GM12865 (cell line): Measurements from ENCODE around the gene PRIM2.
"Not testable (repeated sequence)": the region's sequence is repeated elsewhere in the genome, so short reads cannot be mapped to it uniquely, and the experiment has no call there.

Experiments used
- DNase-seq: peaks from one replicate; pipeline ENCODE4 v3.0.0; 2010; ENCODE audit warnings: low read depth
- H3K4me3 ChIP-seq: 2 replicates; pipeline ENCODE4 v1.5.1; 2011; ENCODE audit warnings: mild to moderate bottlenecking, low read depth, low read length, control low read depth
- TF ChIP-seq, protein P1 (sequence below): IDR thresholded peaks from 2 replicates; pipeline ENCODE4 v1.5.1; 2011; ENCODE audit warnings: low read length, control low read depth, low read depth, inconsistent platforms; ENCODE audit not compliant: insufficient read depth; ENCODE audit errors: missing control alignments

The PRIM2 gene

DNA sequence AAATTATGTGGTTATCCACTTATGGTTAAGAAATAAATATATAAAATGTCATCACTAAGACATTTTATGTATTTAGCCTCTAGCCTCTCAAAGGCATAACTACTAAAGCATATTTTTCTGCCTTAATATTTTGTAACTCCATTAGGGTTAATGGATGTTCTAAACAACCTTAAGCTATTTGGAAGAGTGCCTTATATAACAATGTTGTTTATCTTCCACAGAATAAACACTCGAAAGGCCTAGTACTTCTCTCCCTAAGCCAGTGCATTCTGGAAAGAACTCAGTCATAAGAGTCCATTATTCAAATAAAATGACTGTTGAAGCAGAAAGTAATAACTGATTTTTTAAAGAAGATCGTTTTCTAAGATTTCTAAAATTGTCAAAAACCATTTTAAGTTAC lies 15.0 kb upstream of the PRIM2 start:
- no peak for DNase-seq
- TF ChIP-seq, protein P1, sequence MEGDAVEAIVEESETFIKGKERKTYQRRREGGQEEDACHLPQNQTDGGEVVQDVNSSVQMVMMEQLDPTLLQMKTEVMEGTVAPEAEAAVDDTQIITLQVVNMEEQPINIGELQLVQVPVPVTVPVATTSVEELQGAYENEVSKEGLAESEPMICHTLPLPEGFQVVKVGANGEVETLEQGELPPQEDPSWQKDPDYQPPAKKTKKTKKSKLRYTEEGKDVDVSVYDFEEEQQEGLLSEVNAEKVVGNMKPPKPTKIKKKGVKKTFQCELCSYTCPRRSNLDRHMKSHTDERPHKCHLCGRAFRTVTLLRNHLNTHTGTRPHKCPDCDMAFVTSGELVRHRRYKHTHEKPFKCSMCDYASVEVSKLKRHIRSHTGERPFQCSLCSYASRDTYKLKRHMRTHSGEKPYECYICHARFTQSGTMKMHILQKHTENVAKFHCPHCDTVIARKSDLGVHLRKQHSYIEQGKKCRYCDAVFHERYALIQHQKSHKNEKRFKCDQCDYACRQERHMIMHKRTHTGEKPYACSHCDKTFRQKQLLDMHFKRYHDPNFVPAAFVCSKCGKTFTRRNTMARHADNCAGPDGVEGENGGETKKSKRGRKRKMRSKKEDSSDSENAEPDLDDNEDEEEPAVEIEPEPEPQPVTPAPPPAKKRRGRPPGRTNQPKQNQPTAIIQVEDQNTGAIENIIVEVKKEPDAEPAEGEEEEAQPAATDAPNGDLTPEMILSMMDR, result no peak
- no peak overlapping the region for H3K4me3 ChIP-seq

DNA sequence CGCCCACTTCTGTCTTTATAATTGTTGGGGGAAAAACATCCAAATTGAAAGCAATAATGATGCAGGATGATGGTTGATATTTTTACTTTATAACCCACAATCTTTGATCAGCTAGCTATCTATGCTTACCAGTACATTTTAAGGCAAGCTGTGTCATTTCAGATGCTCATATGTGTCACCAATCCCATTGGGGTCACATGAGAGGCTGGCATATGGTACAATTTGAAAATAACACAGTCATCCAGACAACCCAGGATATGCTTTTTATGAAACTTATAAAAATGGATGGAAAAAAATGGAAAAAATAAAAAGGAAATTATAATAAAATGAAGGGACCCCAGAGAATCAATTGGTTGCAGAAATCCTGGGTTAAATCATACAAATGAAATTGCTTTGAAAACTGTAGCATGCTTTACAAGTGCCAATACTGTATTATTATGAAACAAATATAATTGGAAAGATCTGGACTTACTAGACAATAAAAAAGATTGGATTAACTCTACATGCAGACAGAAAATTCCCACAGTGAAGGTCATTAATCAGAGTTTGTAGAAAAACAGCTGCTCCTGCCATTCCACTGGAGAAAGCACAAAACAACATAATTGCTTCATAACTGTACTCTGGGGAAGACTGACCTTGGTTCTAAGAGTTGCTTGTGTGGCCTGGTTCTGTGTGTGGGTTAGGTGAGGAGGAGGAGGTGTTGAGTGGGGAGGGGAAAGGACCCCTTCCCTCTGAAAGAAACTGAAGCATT lies 13.3 kb upstream of the PRIM2 start:
- no peak for DNase-seq
- no peak overlapping the region for H3K4me3 ChIP-seq

DNA sequence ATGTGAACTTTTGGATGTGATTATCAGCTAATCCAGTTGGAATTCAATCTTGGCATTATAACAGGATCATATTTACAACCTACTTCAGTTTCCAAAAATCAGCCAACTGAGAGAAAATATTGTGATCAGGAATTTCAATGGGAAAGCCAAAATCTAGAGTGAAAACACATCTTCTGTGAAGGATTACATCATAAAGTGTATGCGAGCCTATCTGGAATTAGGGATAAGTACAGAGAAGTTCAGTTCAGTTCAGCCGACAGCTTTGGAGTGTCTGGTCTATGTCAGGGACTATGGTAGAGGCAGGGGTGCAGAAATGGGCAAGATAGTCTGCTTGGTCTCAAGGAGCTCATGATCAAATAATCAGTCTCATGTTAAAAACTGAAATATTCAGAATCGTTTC lies 12.3 kb upstream of the PRIM2 start:
- TF ChIP-seq, protein P1, result no peak
- H3K4me3 ChIP-seq, result no peak overlapping the region
- no peak for DNase-seq

More for the DNA sequence above, 13.3 kb upstream of the PRIM2 start:
- TF ChIP-seq, protein P1, result no peak

DNA sequence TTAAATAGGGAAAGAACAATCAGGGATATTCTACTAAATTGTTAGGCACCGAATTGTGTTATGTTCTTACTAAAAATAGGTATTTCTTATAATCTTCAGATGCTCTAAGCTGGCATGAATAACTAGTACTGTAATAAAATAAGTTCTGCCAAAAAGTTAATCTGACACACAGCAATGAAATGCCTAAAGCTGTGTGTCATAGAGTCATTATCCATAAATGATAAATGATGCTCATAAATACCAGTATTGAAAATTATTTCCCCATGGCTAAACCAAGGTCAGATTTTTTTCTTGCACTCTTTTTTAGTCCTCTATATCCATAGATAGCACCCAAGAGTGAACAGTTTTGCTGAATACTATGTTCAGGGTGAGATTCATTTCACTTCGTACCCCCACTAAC lies 11.7 kb upstream of the PRIM2 start:
- DNase-seq, result no peak
- no peak overlapping the region for H3K4me3 ChIP-seq
- TF ChIP-seq, protein P1, result no peak

DNA sequence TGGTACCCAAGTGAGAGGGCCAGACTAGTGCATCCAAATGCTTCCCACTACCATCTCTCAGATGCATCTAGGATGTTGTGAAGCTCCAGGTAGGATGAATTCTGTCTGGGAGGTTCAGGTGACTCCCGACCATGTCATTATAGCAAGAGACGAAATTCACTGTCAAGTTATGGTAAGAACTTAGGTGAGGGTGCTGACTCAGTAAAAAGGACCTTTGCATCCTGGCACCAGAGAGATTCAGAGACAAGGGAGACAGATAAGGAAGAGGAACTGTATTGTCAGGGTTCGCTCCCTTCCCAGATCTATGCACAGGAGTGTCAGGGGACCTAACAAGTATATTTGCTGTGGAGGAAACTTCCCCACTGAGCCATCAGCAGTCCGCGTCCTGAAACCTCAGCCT lies 11.2 kb upstream of the PRIM2 start:
- no peak for DNase-seq

DNA sequence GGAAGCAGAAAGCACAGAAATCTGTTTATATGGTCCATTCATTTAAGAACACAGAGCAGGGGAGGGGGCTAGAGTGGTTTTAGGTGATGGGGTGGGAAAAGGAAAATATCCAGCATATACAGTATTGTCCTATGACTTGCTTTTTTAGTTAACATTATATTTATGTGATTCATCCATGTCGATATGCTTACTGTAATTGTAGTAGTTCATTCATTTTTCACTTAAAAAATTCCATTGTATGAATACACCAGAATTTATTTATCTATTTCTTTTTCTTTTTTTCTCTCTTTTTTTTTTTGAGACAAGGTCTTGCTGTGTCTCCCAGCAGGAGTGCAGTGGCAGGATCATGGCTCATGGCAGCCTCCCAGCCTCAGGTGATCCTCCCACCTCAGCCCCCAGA lies 9.6 kb upstream of the PRIM2 start:
- DNase-seq, result no peak
- no peak overlapping the region for H3K4me3 ChIP-seq
- TF ChIP-seq, protein P1, result no peak

More for the DNA sequence above, 11.2 kb upstream of the PRIM2 start:
- no peak overlapping the region for H3K4me3 ChIP-seq
- TF ChIP-seq, protein P1, result no peak

DNA sequence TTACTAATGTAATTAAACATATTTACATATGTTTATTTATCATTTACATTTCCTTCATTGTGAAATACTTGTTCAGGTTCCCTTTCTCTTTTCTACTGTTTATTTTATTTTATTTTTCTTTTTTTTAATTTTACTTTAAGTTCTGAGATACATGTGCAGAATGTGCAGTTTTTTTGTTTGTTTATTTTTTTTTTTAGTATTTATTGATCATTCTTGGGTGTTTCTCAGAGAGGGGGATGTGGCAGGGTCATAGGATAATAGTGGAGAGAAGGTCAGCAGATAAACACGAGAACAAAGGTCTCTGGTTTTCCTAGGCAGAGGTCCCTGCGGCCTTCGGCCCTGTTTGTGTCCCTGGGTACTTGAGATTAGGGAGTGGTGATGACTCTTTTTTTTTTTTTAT lies 8.7 kb upstream of the PRIM2 start:
- not testable (repeated sequence) for DNase-seq, H3K4me3 ChIP-seq

DNA sequence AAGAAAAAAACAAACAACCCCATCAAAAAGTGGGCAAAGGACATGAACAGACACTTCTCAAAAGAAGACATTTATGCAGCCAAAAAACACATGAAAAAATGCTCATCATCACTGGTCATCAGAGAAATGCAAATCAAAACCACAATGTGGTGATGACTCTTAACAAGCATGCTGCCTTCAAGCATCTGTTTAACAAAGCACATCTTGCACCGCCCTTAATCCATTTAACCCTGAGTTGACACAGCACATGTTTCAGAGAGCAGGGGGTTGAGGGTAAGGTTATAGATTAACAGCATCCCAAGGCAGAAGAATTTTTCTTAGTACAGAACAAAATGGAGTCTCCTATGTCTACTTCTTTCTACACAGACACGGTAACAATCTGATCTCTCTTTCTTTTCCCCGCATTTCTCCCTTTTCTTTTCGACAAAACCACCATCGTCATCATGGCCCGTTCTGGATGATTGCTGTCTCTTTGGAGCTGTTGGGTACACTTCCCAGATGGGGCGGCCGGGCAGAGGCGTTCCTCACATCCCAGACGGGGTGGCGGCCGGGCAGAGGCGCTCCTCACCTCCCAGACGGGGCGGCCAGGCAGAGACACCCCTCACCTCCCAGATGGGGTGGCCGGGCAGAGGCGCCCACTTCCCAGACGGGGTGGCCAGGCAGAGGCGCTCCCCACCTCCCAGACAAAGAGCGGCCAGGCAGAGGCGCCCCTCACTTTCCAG lies 7.2 kb upstream of the PRIM2 start:
- not testable (repeated sequence) for DNase-seq, H3K4me3 ChIP-seq
